HEK293 (cell line): ENCODE results near the gene LONP2.

Source experiments
- GLIS1 ChIP-seq: fragments of 450-650 bp; formaldehyde crosslinking; IDR thresholded peaks from 2 replicates; pipeline ENCODE4 v1.5.1; 2016; ENCODE audit warnings: missing biosample characterization, missing genetic modification characterization
- KLF16 ChIP-seq: fragments of 450-650 bp; formaldehyde crosslinking; IDR thresholded peaks from 2 replicates; pipeline ENCODE4 v1.5.1; 2017; ENCODE audit warnings: missing biosample characterization, missing genetic modification characterization
- KLF9 ChIP-seq: fragments of 450-650 bp; formaldehyde crosslinking; IDR thresholded peaks from 2 replicates; pipeline ENCODE4 v1.5.1; 2016; ENCODE audit warnings: missing biosample characterization, missing genetic modification characterization, low read depth
- MYNN ChIP-seq: fragments of 450-650 bp; formaldehyde crosslinking; IDR thresholded peaks from 2 replicates; pipeline ENCODE4 v1.5.1; 2016; ENCODE audit warnings: missing biosample characterization, missing genetic modification characterization, borderline replicate concordance
- SP2 ChIP-seq: fragments of 450-650 bp; formaldehyde crosslinking; IDR thresholded peaks from 2 replicates; pipeline ENCODE4 v1.5.1; 2016; ENCODE audit warnings: missing biosample characterization, missing genetic modification characterization
- YY1 ChIP-seq: fragments of 450-650 bp; formaldehyde crosslinking; IDR thresholded peaks from 2 replicates; pipeline ENCODE4 v1.5.1; 2018; ENCODE audit warnings: missing biosample characterization, missing genetic modification characterization
- ZBTB48 ChIP-seq: fragments of 450-650 bp; formaldehyde crosslinking; IDR thresholded peaks from 2 replicates; pipeline ENCODE4 v1.5.1; 2016; ENCODE audit warnings: missing biosample characterization, missing genetic modification characterization
- ZBTB8A ChIP-seq: fragments of 450-650 bp; formaldehyde crosslinking; IDR thresholded peaks from 2 replicates; pipeline ENCODE4 v1.5.1; 2016; ENCODE audit warnings: missing biosample characterization, missing genetic modification characterization
- ZNF132 ChIP-seq: fragments of 450-650 bp; formaldehyde crosslinking; IDR thresholded peaks from 2 replicates; pipeline ENCODE4 v1.5.1; 2017; ENCODE audit warnings: missing biosample characterization, missing genetic modification characterization, borderline replicate concordance
- ZNF184 ChIP-seq: fragments of 450-650 bp; IDR thresholded peaks from 2 replicates; pipeline ENCODE4 v1.5.1; 2018; ENCODE audit warnings: missing biosample characterization, mild to moderate bottlenecking, missing genetic modification characterization
- ZNF19 ChIP-seq: fragments of 450-650 bp; formaldehyde crosslinking; IDR thresholded peaks from 2 replicates; pipeline ENCODE4; 2016; ENCODE audit warnings: missing biosample characterization, missing genetic modification characterization, low read depth
- ZNF221 ChIP-seq: fragments of 450-650 bp; formaldehyde crosslinking; IDR thresholded peaks from 2 replicates; pipeline ENCODE4 v1.5.1; 2017; ENCODE audit warnings: missing biosample characterization, missing genetic modification characterization, borderline replicate concordance
- ZNF24 ChIP-seq: fragments of 450-650 bp; formaldehyde crosslinking; IDR thresholded peaks from 2 replicates; pipeline ENCODE4 v1.5.1; 2016; ENCODE audit warnings: missing biosample characterization, missing genetic modification characterization
- ZNF248 ChIP-seq: fragments of 450-650 bp; formaldehyde crosslinking; IDR thresholded peaks from 2 replicates; pipeline ENCODE4 v1.5.1; 2017; ENCODE audit warnings: missing biosample characterization, missing genetic modification characterization
- ZNF274 ChIP-seq, 2 experiments: fragments of 200-500 bp in 1 of 2; fragments of 450-650 bp in 1 of 2; sonication (Bioruptor generic) in 1 of 2; formaldehyde crosslinking in 1 of 2; IDR thresholded peaks; 2 replicates each; pipeline versions ENCODE4 v1.5.1 to v1.6.1; 2014 to 2016; ENCODE audit warnings: borderline replicate concordance in 1 of 2, inconsistent platforms in 1 of 2, low read length in 1 of 2, missing biosample characterization in 1 of 2, missing genetic modification characterization in 1 of 2
- ZNF335 ChIP-seq: fragments of 450-650 bp; formaldehyde crosslinking; conservative IDR thresholded peaks from 2 replicates; pipeline ENCODE4 v1.5.1; 2016; ENCODE audit warnings: missing biosample characterization, missing genetic modification characterization
- ZNF366 ChIP-seq: fragments of 450-650 bp; formaldehyde crosslinking; conservative IDR thresholded peaks from 2 replicates; pipeline ENCODE4 v1.5.1; 2016; ENCODE audit warnings: missing biosample characterization, missing genetic modification characterization
- ZNF391 ChIP-seq: fragments of 450-650 bp; formaldehyde crosslinking; IDR thresholded peaks from 2 replicates; pipeline ENCODE4 v1.5.1; 2016; ENCODE audit warnings: low read depth, missing biosample characterization, missing genetic modification characterization, borderline replicate concordance
- ZNF416 ChIP-seq: fragments of 450-650 bp; formaldehyde crosslinking; IDR thresholded peaks from 2 replicates; pipeline ENCODE4 v1.5.1; 2016; ENCODE audit warnings: missing biosample characterization, missing genetic modification characterization
- ZNF423 ChIP-seq: fragments of 450-650 bp; formaldehyde crosslinking; IDR thresholded peaks from 2 replicates; pipeline ENCODE4 v1.5.1; 2016; ENCODE audit warnings: missing biosample characterization, missing genetic modification characterization
- ZNF433 ChIP-seq: fragments of 450-650 bp; formaldehyde crosslinking; IDR thresholded peaks from 2 replicates; pipeline ENCODE4 v1.5.1; 2016; ENCODE audit warnings: missing biosample characterization, missing genetic modification characterization, low read depth
- ZNF48 ChIP-seq: fragments of 450-650 bp; formaldehyde crosslinking; IDR thresholded peaks from 2 replicates; pipeline ENCODE4 v1.5.1; 2016; ENCODE audit warnings: missing biosample characterization, missing genetic modification characterization
- ZNF510 ChIP-seq: fragments of 450-650 bp; formaldehyde crosslinking; IDR thresholded peaks from 2 replicates; pipeline ENCODE4 v1.5.1; 2018; ENCODE audit warnings: mild to moderate bottlenecking, missing genetic modification characterization, missing biosample characterization; ENCODE audit not compliant: insufficient replicate concordance
- ZNF514 ChIP-seq: fragments of 450-650 bp; formaldehyde crosslinking; IDR thresholded peaks from 2 replicates; pipeline ENCODE4 v1.5.1; 2016; ENCODE audit warnings: missing biosample characterization, missing genetic modification characterization
- ZNF560 ChIP-seq: fragments of 450-650 bp; formaldehyde crosslinking; IDR thresholded peaks from 2 replicates; pipeline ENCODE4 v1.5.1; 2017; ENCODE audit warnings: missing biosample characterization, missing genetic modification characterization, borderline replicate concordance
- ZNF768 ChIP-seq: fragments of 450-650 bp; formaldehyde crosslinking; IDR thresholded peaks from 2 replicates; pipeline ENCODE4 v1.5.1; 2018; ENCODE audit warnings: missing biosample characterization, mild to moderate bottlenecking, missing genetic modification characterization
- ZNF776 ChIP-seq: fragments of 450-650 bp; formaldehyde crosslinking; IDR thresholded peaks from 2 replicates; pipeline ENCODE4 v1.5.0; 2017; ENCODE audit warnings: missing biosample characterization, missing genetic modification characterization, borderline replicate concordance
- ZNF791 ChIP-seq: fragments of 450-650 bp; formaldehyde crosslinking; IDR thresholded peaks from 2 replicates; pipeline ENCODE4 v1.5.1; 2016; ENCODE audit warnings: missing biosample characterization, missing genetic modification characterization
- ZNF792 ChIP-seq: fragments of 450-650 bp; formaldehyde crosslinking; IDR thresholded peaks from 2 replicates; pipeline ENCODE4 v1.5.1; 2016; ENCODE audit warnings: missing biosample characterization, missing genetic modification characterization
- ZNF837 ChIP-seq: fragments of 450-650 bp; formaldehyde crosslinking; IDR thresholded peaks from 2 replicates; pipeline ENCODE4 v1.5.1; 2016; ENCODE audit warnings: missing biosample characterization, missing genetic modification characterization
- TF ChIP-seq, protein P1 (sequence below): fragments of 450-650 bp; formaldehyde crosslinking; IDR thresholded peaks from 2 replicates; pipeline ENCODE4 v1.5.1; 2016; ENCODE audit warnings: missing biosample characterization, missing genetic modification characterization
- TF ChIP-seq, protein P2 (sequence below): fragments of 450-650 bp; formaldehyde crosslinking; IDR thresholded peaks from 2 replicates; pipeline ENCODE4 v1.5.0; 2017; ENCODE audit warnings: missing biosample characterization, missing genetic modification characterization, borderline replicate concordance
- TF ChIP-seq, protein P3 (sequence below): fragments of 450-650 bp; formaldehyde crosslinking; IDR thresholded peaks from 2 replicates; pipeline ENCODE4 v1.5.1; 2017; ENCODE audit warnings: missing biosample characterization, missing genetic modification characterization
- TF ChIP-seq, protein P4 (sequence below): fragments of 450-650 bp; formaldehyde crosslinking; IDR thresholded peaks from 2 replicates; pipeline ENCODE4 v1.5.1; 2016; ENCODE audit warnings: missing biosample characterization, missing genetic modification characterization

LONP2 gene

DNA sequence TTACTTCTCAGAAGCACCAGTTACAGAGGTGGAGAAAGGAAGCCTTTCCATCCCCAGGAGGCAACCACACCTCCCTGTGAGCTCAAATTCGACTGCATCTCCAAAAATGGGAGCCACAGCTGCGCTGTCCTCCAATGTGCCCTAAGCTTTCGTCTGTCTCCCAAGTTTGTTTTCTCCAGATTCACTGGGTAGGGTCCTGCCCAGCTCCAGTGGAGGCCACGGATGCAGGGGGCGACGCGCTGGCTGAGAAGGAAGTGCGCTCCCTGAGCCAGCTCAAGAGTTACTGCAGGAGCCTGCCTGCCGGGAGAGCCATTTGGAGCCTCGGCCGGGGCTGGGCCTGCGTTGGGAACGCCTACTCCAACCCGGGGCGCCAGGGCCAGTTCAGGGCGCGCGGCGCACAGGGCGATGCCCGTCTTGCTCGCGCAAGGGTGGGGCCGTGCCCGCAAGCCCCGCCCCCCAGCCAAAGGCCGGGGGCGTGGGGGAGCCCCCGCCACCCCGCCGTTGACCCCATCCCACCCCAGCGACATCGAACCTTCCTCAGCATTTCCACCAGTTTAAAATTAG is 121.6 kb downstream of the LONP2 start (continued):
- TF ChIP-seq, protein P1, sequence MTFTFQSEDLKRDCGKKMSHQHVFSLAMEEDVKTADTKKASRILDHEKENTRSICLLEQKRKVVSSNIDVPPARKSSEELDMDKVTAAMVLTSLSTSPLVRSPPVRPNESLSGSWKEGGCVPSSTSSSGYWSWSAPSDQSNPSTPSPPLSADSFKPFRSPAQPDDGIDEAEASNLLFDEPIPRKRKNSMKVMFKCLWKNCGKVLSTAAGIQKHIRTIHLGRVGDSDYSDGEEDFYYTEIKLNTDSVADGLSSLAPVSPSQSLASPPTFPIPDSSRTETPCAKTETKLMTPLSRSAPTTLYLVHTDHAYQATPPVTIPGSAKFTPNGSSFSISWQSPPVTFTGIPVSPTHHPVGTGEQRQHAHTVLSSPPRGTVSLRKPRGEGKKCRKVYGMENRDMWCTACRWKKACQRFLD: no peak
- TF ChIP-seq YY1 (tag by site-specific recombination): no peak
- TF ChIP-seq ZNF792 (tag by site-specific recombination): no peak
- TF ChIP-seq ZNF423 (tag by site-specific recombination): no peak
- peak; percentile 80 for TF ChIP-seq SP2 (tag by site-specific recombination)
- no peak for TF ChIP-seq ZNF776 (tag by site-specific recombination)
- TF ChIP-seq MYNN: no peak
- TF ChIP-seq, protein P2, sequence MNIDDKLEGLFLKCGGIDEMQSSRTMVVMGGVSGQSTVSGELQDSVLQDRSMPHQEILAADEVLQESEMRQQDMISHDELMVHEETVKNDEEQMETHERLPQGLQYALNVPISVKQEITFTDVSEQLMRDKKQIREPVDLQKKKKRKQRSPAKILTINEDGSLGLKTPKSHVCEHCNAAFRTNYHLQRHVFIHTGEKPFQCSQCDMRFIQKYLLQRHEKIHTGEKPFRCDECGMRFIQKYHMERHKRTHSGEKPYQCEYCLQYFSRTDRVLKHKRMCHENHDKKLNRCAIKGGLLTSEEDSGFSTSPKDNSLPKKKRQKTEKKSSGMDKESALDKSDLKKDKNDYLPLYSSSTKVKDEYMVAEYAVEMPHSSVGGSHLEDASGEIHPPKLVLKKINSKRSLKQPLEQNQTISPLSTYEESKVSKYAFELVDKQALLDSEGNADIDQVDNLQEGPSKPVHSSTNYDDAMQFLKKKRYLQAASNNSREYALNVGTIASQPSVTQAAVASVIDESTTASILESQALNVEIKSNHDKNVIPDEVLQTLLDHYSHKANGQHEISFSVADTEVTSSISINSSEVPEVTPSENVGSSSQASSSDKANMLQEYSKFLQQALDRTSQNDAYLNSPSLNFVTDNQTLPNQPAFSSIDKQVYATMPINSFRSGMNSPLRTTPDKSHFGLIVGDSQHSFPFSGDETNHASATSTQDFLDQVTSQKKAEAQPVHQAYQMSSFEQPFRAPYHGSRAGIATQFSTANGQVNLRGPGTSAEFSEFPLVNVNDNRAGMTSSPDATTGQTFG (tag by site-specific recombination): no peak
- TF ChIP-seq, protein P3, sequence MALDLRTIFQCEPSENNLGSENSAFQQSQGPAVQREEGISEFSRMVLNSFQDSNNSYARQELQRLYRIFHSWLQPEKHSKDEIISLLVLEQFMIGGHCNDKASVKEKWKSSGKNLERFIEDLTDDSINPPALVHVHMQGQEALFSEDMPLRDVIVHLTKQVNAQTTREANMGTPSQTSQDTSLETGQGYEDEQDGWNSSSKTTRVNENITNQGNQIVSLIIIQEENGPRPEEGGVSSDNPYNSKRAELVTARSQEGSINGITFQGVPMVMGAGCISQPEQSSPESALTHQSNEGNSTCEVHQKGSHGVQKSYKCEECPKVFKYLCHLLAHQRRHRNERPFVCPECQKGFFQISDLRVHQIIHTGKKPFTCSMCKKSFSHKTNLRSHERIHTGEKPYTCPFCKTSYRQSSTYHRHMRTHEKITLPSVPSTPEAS: no peak
- TF ChIP-seq ZNF248 (tag by site-specific recombination): no peak
- TF ChIP-seq ZNF366: no peak
- TF ChIP-seq ZNF433 (tag by site-specific recombination): no peak
- TF ChIP-seq ZNF510: no peak
- TF ChIP-seq GLIS1 (tag by site-specific recombination): peak; percentile 78
- no peak for TF ChIP-seq ZNF514 (tag by site-specific recombination)
- no peak for TF ChIP-seq ZNF221
- TF ChIP-seq ZNF837 (tag by site-specific recombination): no peak
- TF ChIP-seq ZNF768: no peak
- TF ChIP-seq ZNF132: no peak
- no peak for TF ChIP-seq ZNF416
- peak; percentile 80 for TF ChIP-seq KLF9 (tag by site-specific recombination)
- TF ChIP-seq KLF16 (tag by site-specific recombination): peak; percentile 76; the same call in 1 of the 2 replicates
- TF ChIP-seq, protein P4, sequence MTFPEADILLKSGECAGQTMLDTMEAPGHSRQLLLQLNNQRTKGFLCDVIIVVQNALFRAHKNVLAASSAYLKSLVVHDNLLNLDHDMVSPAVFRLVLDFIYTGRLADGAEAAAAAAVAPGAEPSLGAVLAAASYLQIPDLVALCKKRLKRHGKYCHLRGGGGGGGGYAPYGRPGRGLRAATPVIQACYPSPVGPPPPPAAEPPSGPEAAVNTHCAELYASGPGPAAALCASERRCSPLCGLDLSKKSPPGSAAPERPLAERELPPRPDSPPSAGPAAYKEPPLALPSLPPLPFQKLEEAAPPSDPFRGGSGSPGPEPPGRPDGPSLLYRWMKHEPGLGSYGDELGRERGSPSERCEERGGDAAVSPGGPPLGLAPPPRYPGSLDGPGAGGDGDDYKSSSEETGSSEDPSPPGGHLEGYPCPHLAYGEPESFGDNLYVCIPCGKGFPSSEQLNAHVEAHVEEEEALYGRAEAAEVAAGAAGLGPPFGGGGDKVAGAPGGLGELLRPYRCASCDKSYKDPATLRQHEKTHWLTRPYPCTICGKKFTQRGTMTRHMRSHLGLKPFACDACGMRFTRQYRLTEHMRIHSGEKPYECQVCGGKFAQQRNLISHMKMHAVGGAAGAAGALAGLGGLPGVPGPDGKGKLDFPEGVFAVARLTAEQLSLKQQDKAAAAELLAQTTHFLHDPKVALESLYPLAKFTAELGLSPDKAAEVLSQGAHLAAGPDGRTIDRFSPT (tag by site-specific recombination): no peak; the same call in 1 of the 2 replicates
- TF ChIP-seq ZNF48 (tag by site-specific recombination): no peak
- no peak for TF ChIP-seq ZNF274 (IDR thresholded peaks at IDR 0.05; ENCODE audit: low read length)
- no peak for TF ChIP-seq ZNF274 (tag by site-specific recombination; IDR thresholded peaks at IDR 0.05; ENCODE audit: borderline replicate concordance)
- no peak for TF ChIP-seq ZNF184
- TF ChIP-seq ZNF791 (tag by site-specific recombination): no peak
- no peak for TF ChIP-seq ZNF19 (tag by site-specific recombination)
- no peak for TF ChIP-seq ZNF24 (tag by site-specific recombination)
- no peak for TF ChIP-seq ZNF560 (tag by site-specific recombination)
- TF ChIP-seq ZBTB48 (tag by site-specific recombination): no peak
- TF ChIP-seq ZBTB8A (tag by site-specific recombination): peak; percentile 86
- TF ChIP-seq ZNF391 (tag by site-specific recombination): no peak
- peak; percentile 83 for TF ChIP-seq ZNF335
